ENCODE measurements around the gene SLC16A2. TPM values are rescaled to one million over a fixed set of nuclear protein-coding genes. Genes with fewer than 3 reads are reported as not detected.

The SLC16A2 gene
- polyA plus RNA-seq, 3 donors = not detected

- Mint-ChIP-seq H3K27ac (no peak overlapping the region), H3K36me3 (peaks cover 3 to 4% of the 10 kb centered on the region in 2 donors), H3K9me3 (peaks cover 0 to 20% (median 8%) of the 10 kb centered on the region in 7 donors), H3K4me3 (no peak overlapping the region), H3K4me1 (peaks cover 14% of the 10 kb centered on the region), H3K27me3 (ENCODE audit: low read depth in 3 of 3) (peaks cover 18 to 32% (median 32%) of the 10 kb centered on the region in 3 donors)
- Histone ChIP-seq H2AFZ (ENCODE audit: insufficient read depth, low read depth, low read length, poor library complexity, severe bottlenecking) (no peak overlapping the region), H3K4me2 (replicated peaks; ENCODE audit: extremely low read depth, low read length, poor library complexity, severe bottlenecking) (no peak overlapping the region), H3K9me3 (replicated peaks in 1 of 2; ENCODE audit: control insufficient read depth in 1 of 2, insufficient read depth in 1 of 2, low read length in 2 of 2) (no peaks in the 10 kb centered on the region), H3K79me2 (ENCODE audit: insufficient read depth, low read length) (no peaks in the 10 kb centered on the region), H3K9ac (ENCODE audit: insufficient read depth, low read length, poor library complexity, severe bottlenecking) (no peak overlapping the region), H4K20me1 (ENCODE audit: insufficient read depth, low read length) (no peaks in the 10 kb centered on the region), H3K27me3 (ENCODE audit: control insufficient read depth in 2 of 2, insufficient read depth in 2 of 2, low read length in 2 of 2) (peaks cover 0 to 29% of the 10 kb centered on the region in 2 donors), H3K36me3 (replicated peaks in 1 of 2; ENCODE audit: control insufficient read depth in 1 of 2, insufficient read depth in 2 of 2, low read length in 2 of 2) (no peaks in the 10 kb centered on the region), H3K27ac (ENCODE audit: low read depth in 1 of 2, low read length in 2 of 2) (no peak overlapping the region), H3K4me3 (replicated peaks in 1 of 3; ENCODE audit: low read depth in 2 of 3, low read length in 3 of 3) (no peak overlapping the region), H3K4me1 (ENCODE audit: control insufficient read depth in 1 of 2, insufficient read depth in 2 of 2, low read length in 2 of 2) (peaks cover 11 to 17% of the 10 kb centered on the region in 2 donors)
- no peak for TF ChIP-seq CTCF (IDR thresholded peaks at IDR 0.05)
- intact Hi-C loops (cut with micrococcal nuclease) = no loop called here
- DNase-seq = no peak
- WGBS (ENCODE audit: insufficient coverage) = no CpG with 5 or more reads among the region's 2 CpGs
Measured at GRCh38 chrX:74426071-74426470, 4.8 kb downstream of the SLC16A2 start.

GRCh38 chrX:74426615-74427014 is 5.3 kb downstream of the SLC16A2 start:
- no peak overlapping the region for H3K27ac ChIP-seq (ENCODE audit: low read depth in 1 of 2, low read length in 2 of 2)
- H3K9me3 ChIP-seq (replicated peaks in 1 of 2; ENCODE audit: control insufficient read depth in 1 of 2, insufficient read depth in 1 of 2, low read length in 2 of 2) = no peaks in the 10 kb centered on the region
- H3K4me2 ChIP-seq (replicated peaks; ENCODE audit: extremely low read depth, low read length, poor library complexity, severe bottlenecking) = no peak overlapping the region
- H3K4me1 ChIP-seq (ENCODE audit: control insufficient read depth in 1 of 2, insufficient read depth in 2 of 2, low read length in 2 of 2) = peaks cover 9 to 12% of the 10 kb centered on the region in 2 donors
- H3K9ac ChIP-seq (ENCODE audit: insufficient read depth, low read length, poor library complexity, severe bottlenecking) = no peak overlapping the region
- no peaks in the 10 kb centered on the region for H3K79me2 ChIP-seq (ENCODE audit: insufficient read depth, low read length)
- H3K27ac Mint-ChIP-seq = no peak overlapping the region
- no peaks in the 10 kb centered on the region for H3K36me3 ChIP-seq (replicated peaks in 1 of 2; ENCODE audit: control insufficient read depth in 1 of 2, insufficient read depth in 2 of 2, low read length in 2 of 2)
- H3K27me3 ChIP-seq (ENCODE audit: control insufficient read depth in 2 of 2, insufficient read depth in 2 of 2, low read length in 2 of 2) = peaks cover 0 to 24% of the 10 kb centered on the region in 2 donors
- H3K4me1 Mint-ChIP-seq = peaks cover 11% of the 10 kb centered on the region
- no peak overlapping the region for H3K4me3 ChIP-seq (replicated peaks in 1 of 3; ENCODE audit: low read depth in 2 of 3, low read length in 3 of 3)
- H2AFZ ChIP-seq (ENCODE audit: insufficient read depth, low read depth, low read length, poor library complexity, severe bottlenecking) = no peak overlapping the region
- TF ChIP-seq CTCF (IDR thresholded peaks at IDR 0.05) = no peak
- H3K36me3 Mint-ChIP-seq = peaks cover 3 to 4% of the 10 kb centered on the region in 2 donors
- intact Hi-C loops (cut with micrococcal nuclease) = no loop called here
- no peaks in the 10 kb centered on the region for H4K20me1 ChIP-seq (ENCODE audit: insufficient read depth, low read length)
- H3K27me3 Mint-ChIP-seq (ENCODE audit: low read depth in 3 of 3) = peaks cover 16 to 28% (median 28%) of the 10 kb centered on the region in 3 donors
- H3K4me3 Mint-ChIP-seq = no peak overlapping the region
- WGBS (ENCODE audit: insufficient coverage) = no CpG with 5 or more reads among the region's 2 CpGs
- DNase-seq = no peak
- peaks cover 0 to 15% (median 4%) of the 10 kb centered on the region in 7 donors for H3K9me3 Mint-ChIP-seq

Measured in CD14-positive monocyte (primary cell).